A549 (cell line): ENCODE results near the gene NKX2-1. TPM values are rescaled to one million over a fixed set of nuclear protein-coding genes. Genes with fewer than 3 reads are reported as not detected.
A peak's percentile ranks its signal among the peaks of the same experiment; 100 is the strongest.

ENCODE experiments used
- ATAC-seq, 2 experiments: fragments of 200-7000 bp in 1 of 2; fragments of >200 bp in 1 of 2; cut with Nextera tagmentation in 1 of 2; cut with Tn5 transposase in 1 of 2; 3 replicates each; pipeline versions ENCODE4 v1.8.0 to v1.9.1; 2018 to 2020; ENCODE audit warnings: mild to moderate bottlenecking in 1 of 2, moderate library complexity in 1 of 2
- CTCF ChIA-PET: fragments of 300-600 bp; sonication (Branson Sonifier 250); formaldehyde crosslinking; extraction: SDS; loops from one replicate; lab custom pipeline; 2021; ENCODE audit warnings: antibody characterized with exemption, inconsistent platforms; lab: Yijun Ruan, JAX
- POLR2A ChIA-PET: fragments of 350-600 bp; formaldehyde crosslinking; extraction: SDS; loops from one replicate; lab custom pipeline; 2021; ENCODE audit warnings: antibody characterized with exemption, inconsistent platforms; lab: Yijun Ruan, JAX
- DNase-seq, 2 experiments: peaks; one replicate each; pipeline versions ENCODE4 v3.0.0 to v3.0.0-alpha.2; 2011 to 2016; ENCODE audit warnings: low read depth in 1 of 2, low spot score in 1 of 2
- FAIRE-seq: peaks from 2 replicates; lab custom pipeline; 2011; peaks lifted over from hg19 to GRCh38; lab: Jason Lieb, UNC
- H3K27ac ChIP-seq, 2 experiments: fragments of >200 bp; sonication (Bioruptor Twin); formaldehyde crosslinking; 3 replicates each; pipeline ENCODE4 v1.5.1; 2016 to 2017
- H3K4me1 ChIP-seq: fragments of >200 bp; sonication (Bioruptor Twin); formaldehyde crosslinking; 3 replicates; pipeline ENCODE4 v1.6.1; 2016
- H3K4me2 ChIP-seq: fragments of >200 bp; sonication (Bioruptor Twin); formaldehyde crosslinking; 3 replicates; pipeline ENCODE4 v1.6.1; 2016
- H3K4me3 ChIP-seq: fragments of >200 bp; sonication (Bioruptor Twin); formaldehyde crosslinking; 3 replicates; pipeline ENCODE4 v1.5.1; 2016
- H3K9me3 ChIP-seq: fragments of >200 bp; sonication (Bioruptor Twin); formaldehyde crosslinking; 3 replicates; pipeline ENCODE4 v1.6.1; 2016
- ATOH8 ChIP-seq: fragments of 250-450 bp; sonication (Bioruptor Pico); IDR thresholded peaks from 2 replicates; pipeline ENCODE4 v1.5.0; 2020; ENCODE audit warnings: low read depth, mild to moderate bottlenecking, moderate library complexity
- CEBPB ChIP-seq, 2 experiments: fragments of >200 bp in 1 of 2; sonication (Bioruptor Twin) in 1 of 2; formaldehyde crosslinking in 1 of 2; IDR thresholded peaks; 2 replicates each; pipeline ENCODE4 v1.6.1; 2012 to 2016
- CTCF ChIP-seq: fragments of >200 bp; sonication (Bioruptor Twin); formaldehyde crosslinking; IDR thresholded peaks from 3 replicates; pipeline ENCODE4 v1.5.1; 2016
- EP300 ChIP-seq, 2 experiments: fragments of >200 bp; sonication (Bioruptor Twin); formaldehyde crosslinking; IDR thresholded peaks; 2 replicates in 1 of 2; 3 replicates in 1 of 2; pipeline ENCODE4 v1.6.1; 2016 to 2017
- GATA3 ChIP-seq: IDR thresholded peaks from 2 replicates; pipeline ENCODE4 v1.6.1; 2012; ENCODE audit warnings: borderline replicate concordance
- HOXA7 ChIP-seq: fragments of 250-450 bp; sonication (Bioruptor Pico); IDR thresholded peaks from 2 replicates; pipeline ENCODE4 v1.5.0; 2020; ENCODE audit warnings: mild to moderate bottlenecking, moderate library complexity
- JUNB ChIP-seq: fragments of >200 bp; sonication (Bioruptor Twin); formaldehyde crosslinking; IDR thresholded peaks from 2 replicates; pipeline ENCODE4 v1.6.1; 2016
- POLR2AphosphoS2 ChIP-seq: conservative IDR thresholded peaks from 2 replicates; pipeline ENCODE4 v1.6.1; 2012; ENCODE audit warnings: low read length, improper control_type of control experiment, inconsistent platforms
- RAD21 ChIP-seq, 2 experiments: fragments of >200 bp in 1 of 2; sonication (Bioruptor Twin) in 1 of 2; formaldehyde crosslinking in 1 of 2; IDR thresholded peaks in 1 of 2; conservative IDR thresholded peaks in 1 of 2; 2 replicates in 1 of 2; 3 replicates in 1 of 2; pipeline ENCODE4 v1.6.1; 2012 to 2018; ENCODE audit warnings: inconsistent platforms in 1 of 2
- REST ChIP-seq: fragments of 200-600 bp; sonication (generic); IDR thresholded peaks from 2 replicates; pipeline ENCODE4 v1.6.1; 2016; ENCODE audit warnings: antibody characterized with exemption, mild to moderate bottlenecking, moderate library complexity
- RNF2 ChIP-seq: fragments of 200-600 bp; sonication (generic); IDR thresholded peaks from 2 replicates; pipeline ENCODE4 v1.6.1; 2016; ENCODE audit warnings: low read depth, mild to moderate bottlenecking, antibody characterized with exemption, moderate library complexity, borderline replicate concordance
- SMC3 ChIP-seq: fragments of >200 bp; sonication (Bioruptor Twin); formaldehyde crosslinking; IDR thresholded peaks from 3 replicates; pipeline ENCODE4 v1.6.1; 2018; ENCODE audit warnings: inconsistent platforms
- WGBS: methylation state at CpG from one replicate; pipeline ENCODE4 v1.1.6; 2017; ENCODE audit errors: missing lambda C conversion rate; 5-methylcytosine and 5-hydroxymethylcytosine counted together
- polyA minus RNA-seq: library from RNA; depleted of rRNA, polyadenylated mRNA; stranded (reverse); fragments of >200 nt; gene quantifications from 2 replicates; pipeline ENCODE4 v1.2.3, GENCODE V29; 2011; rRNA and poly(A)+ RNA removed
- polyA plus RNA-seq, 4 experiments: library from polyadenylated mRNA; depleted of rRNA in 3 of 4; stranded (reverse); fragments of >200 nt; fragmentation: RNase III in 1 of 4; extraction: RNeasy Plus Mini Kit Qiagen cat#74134 plus additional on column Dnase treatment in 1 of 4; gene quantifications; 2 replicates in 3 of 4; 3 replicates in 1 of 4; pipeline ENCODE4 v1.2.3, GENCODE V29; 2011 to 2017
- TF ChIP-seq, protein P1 (sequence below): IDR thresholded peaks from 2 replicates; pipeline ENCODE4 v1.6.1; 2012

Gene NKX2-1
- polyA plus RNA-seq (2011; rRNA removed) (0.04 TPM in 1 of 2 replicates, not detected in the other), polyA plus RNA-seq (2017; fragmentation: RNase III; extraction: RNeasy Plus Mini Kit Qiagen cat#74134 plus additional on column Dnase treatment) (not detected in 3 replicates), polyA minus RNA-seq (not detected in 2 replicates)
- polyA plus RNA-seq (2012; cell fraction: cytosol; rRNA removed), result 0.03 and 0.04 TPM in 2 replicates
- polyA plus RNA-seq (2012; cell fraction: nucleus; rRNA removed), result 0.05 and 0.13 TPM in 2 replicates

DNA sequence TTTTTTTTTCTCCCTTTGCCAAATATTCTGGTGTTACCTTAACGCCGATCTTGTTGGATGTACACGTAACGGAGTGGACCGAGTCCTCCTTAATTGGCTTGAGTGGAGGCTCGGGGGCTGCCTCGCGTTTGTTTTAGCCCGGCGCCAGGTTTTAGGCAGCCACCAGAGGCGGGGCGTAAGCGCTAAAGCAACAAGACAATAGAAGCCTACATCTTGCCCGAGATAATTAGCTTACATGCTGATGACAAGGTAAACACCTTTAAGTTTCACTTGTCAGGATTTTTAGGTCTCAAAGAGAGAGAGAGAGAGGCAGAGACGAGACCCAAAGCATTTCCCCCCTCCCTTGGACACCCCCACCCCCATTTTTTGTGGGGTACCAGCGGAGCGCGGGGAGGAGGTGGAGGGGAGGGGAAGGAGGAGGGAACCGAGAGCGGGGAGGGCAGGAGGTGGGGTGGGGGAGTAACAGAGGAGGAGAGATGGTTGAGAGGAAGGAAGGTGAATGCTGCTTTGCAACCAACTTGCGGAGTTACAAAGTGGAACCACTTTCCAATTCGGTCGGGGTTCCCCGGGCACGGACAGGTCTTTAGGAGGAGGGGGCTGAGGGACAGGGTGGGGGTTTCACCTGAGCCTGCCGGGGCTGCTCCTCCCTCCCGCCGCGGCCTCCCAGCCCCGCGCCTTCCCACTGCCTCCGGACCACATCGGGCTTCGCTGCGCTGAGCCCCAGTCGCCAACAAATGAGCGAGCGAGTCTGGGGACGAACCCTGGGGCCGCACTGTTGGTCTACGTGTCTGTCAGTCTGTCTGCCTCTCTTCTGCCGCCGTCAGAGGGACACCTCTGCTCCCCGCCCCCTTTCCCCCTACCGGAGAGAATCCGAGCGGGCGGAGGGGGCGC is at the start of gene NKX2-1:
NKX2-1 (minus strand) TSS at position 802 of the 891 bp plus-strand sequence; CDS start at position 699, 103 bp downstream.
- H3K9me3 ChIP-seq, result no peaks in the 10 kb centered on the region
- no peak for TF ChIP-seq ATOH8 (CRISPR knock-in tag)
- TF ChIP-seq RNF2, result peak; percentile 32; the same call in 1 of the 2 replicates
- TF ChIP-seq, all 56 proteins: peak for 1
- H3K4me2 ChIP-seq, result peak within 1 kb of the TSS; percentile 99
- DNase-seq (peak; percentile 31 to 43), ATAC-seq (peak; percentile 63 to 73), FAIRE-seq (no peak)
- POLR2A ChIA-PET, result no interaction called here
- H3K27ac ChIP-seq, result no peak within 1 kb of the TSS
- CTCF ChIA-PET, result interaction anchor here (0.5 to 6.8 kb wide), 9 partner anchors 14 to 640 kb away, joined by 3 to 66 read pairs (median 3); no protein-coding TSS in a partner anchor
- peak within 1 kb of the TSS; percentile 54 for H3K4me3 ChIP-seq
- peaks cover 4% of the 10 kb centered on the region; the same call in 2 of the 3 replicates for H3K4me1 ChIP-seq
- under 1% methylated on average over 26 of the region's 49 CpGs for WGBS

GRCh38 chr14:36556811-36557433 is 36.9 kb upstream of the NKX2-1 start:
- no peaks in the 10 kb centered on the region for H3K4me1 ChIP-seq

GRCh38 chr14:36555998-36556743 is 36.1 kb upstream of the NKX2-1 start:
- Histone ChIP-seq H3K4me2 (no peak overlapping the region), H3K9me3 (no peaks in the 10 kb centered on the region), H3K4me3 (no peak overlapping the region), H3K4me1 (no peaks in the 10 kb centered on the region), H3K27ac (no peak overlapping the region)
- DNase-seq, result no peak
- CTCF ChIA-PET, result interaction anchor here (0.6 to 6.6 kb wide), 16 partner anchors 7 to 676 kb away, joined by 3 to 112 read pairs (median 6); partner anchors contain the start of gene NKX2-8
- no peak for FAIRE-seq
- 64% methylated on average over 6 of the region's 6 CpGs for WGBS
- no peak for ATAC-seq
- POLR2A ChIA-PET, result no interaction called here
- TF ChIP-seq, protein P1, sequence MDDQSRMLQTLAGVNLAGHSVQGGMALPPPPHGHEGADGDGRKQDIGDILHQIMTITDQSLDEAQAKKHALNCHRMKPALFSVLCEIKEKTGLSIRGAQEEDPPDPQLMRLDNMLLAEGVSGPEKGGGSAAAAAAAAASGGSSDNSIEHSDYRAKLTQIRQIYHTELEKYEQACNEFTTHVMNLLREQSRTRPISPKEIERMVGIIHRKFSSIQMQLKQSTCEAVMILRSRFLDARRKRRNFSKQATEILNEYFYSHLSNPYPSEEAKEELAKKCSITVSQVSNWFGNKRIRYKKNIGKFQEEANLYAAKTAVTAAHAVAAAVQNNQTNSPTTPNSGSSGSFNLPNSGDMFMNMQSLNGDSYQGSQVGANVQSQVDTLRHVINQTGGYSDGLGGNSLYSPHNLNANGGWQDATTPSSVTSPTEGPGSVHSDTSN, result no peak
- no peak for TF ChIP-seq RNF2
- TF ChIP-seq REST, result no peak
- no peak for TF ChIP-seq JUNB
- TF ChIP-seq CEBPB (IDR thresholded peaks at IDR 0.05), result no peak
- TF ChIP-seq POLR2AphosphoS2, result no peak
- no peak for TF ChIP-seq ATOH8 (CRISPR knock-in tag)

More at GRCh38 chr14:36556811-36557433, 36.9 kb upstream of the NKX2-1 start:
- no peak overlapping the region for H3K27ac ChIP-seq
- H3K9me3 ChIP-seq, result no peaks in the 10 kb centered on the region
- 50% methylated on average over 9 of the region's 9 CpGs for WGBS
- peak; percentile 68 to 82; a peak in 4 of 6 replicates for ATAC-seq
- POLR2A ChIA-PET, result no interaction called here
- FAIRE-seq, result no peak
- peak; percentile 16 to 50 for DNase-seq
- CTCF ChIA-PET, result interaction anchor here (0.7 to 6.6 kb wide), 14 partner anchors 12 to 593 kb away, joined by 3 to 112 read pairs (median 5); partner anchors contain the start of gene NKX2-8
- no peak for TF ChIP-seq EP300 (IDR thresholded peaks at IDR 0.05)
- TF ChIP-seq RNF2, result no peak
- TF ChIP-seq SMC3, result peak; percentile 41
- TF ChIP-seq GATA3, result no peak
- no peak for TF ChIP-seq HOXA7 (CRISPR knock-in tag)
- TF ChIP-seq RAD21 (conservative IDR thresholded peaks at IDR 0.05 in 1 of 2, IDR thresholded peaks at IDR 0.05 in 1 of 2), result peak; percentile 62 to 64
- TF ChIP-seq ATOH8 (CRISPR knock-in tag), result no peak
- TF ChIP-seq CTCF, result peak; percentile 76
- no peak overlapping the region for H3K4me3 ChIP-seq
- H3K4me2 ChIP-seq, result peak overlapping the region; percentile 38; the same call in 2 of the 3 replicates
